Measurements from ENCODE around the gene PROSER2.

GRCh38 chr10:11793762-11794479, 29.2 kb upstream of the PROSER2 start:
- no peak for TF ChIP-seq EZH2 (IDR thresholded peaks at IDR 0.05; ENCODE audit: insufficient read depth, poor library complexity, severe bottlenecking)
- no peak for TF ChIP-seq EZH2phosphoT487 (IDR thresholded peaks at IDR 0.05; ENCODE audit: insufficient read depth, low read depth)

Measured in GM23248 (cell line).